ENCODE data around the gene TP53BP2.
"Not testable (repeated sequence)": the region's sequence is repeated elsewhere in the genome, so short reads cannot be mapped to it uniquely, and the experiment has no call there.

TP53BP2 gene

DNA sequence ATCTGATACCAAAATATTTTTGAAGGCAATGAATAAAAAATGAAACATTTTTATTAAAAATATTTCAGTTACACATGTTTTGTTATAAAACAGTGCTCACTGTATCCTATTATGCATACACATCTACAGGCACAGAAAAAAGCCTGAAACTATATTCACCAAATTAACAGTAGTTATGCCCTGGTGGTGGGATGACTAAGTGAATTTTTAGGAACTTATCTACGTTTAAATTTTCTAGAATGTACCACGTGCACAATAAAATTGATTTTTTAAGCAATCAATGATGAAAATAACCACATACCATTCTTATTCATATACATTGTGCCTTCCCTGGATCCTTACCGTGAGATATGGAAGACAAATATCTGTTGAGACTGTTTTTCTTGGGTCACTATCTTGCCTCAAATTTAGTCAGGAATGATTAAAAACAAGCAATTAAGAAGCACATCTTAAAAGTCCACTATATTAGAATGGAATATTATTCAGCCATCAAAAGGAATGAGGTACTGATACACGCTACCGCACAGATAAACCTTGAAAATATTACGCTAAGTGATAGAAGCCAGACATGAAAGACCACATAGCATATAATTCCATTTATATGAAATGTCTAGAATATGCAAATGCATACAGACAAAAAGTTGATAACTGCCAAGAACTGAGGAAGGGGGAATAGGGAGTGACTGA is 17.4 kb downstream of the TP53BP2 start:
- no peak for DNase-seq (ENCODE audit: low spot score)

DNA sequence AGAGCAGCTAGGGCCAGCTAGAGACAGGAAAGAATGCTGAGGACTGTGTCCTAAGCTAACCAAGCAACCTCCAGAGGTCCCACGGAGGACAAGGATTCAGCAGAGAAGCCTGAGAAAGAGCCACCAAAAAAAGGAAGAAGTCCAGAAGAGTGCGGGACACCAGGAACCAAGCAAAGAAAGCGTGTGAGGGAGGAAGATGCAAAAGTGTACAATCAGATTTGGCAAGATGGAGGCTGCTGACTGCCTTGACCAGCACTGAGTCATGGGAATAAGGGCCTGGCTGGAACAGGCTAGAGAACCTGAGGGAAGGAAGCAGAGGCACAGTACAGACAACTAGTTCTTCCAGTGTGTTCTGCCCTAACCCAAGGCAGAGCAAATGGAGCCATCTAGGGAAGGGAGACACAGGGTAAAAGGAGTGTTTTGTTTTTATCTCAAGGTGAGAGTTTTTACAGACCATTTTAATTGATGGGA is 18.5 kb downstream of the TP53BP2 start:
- no peak for DNase-seq (ENCODE audit: low spot score)

DNA sequence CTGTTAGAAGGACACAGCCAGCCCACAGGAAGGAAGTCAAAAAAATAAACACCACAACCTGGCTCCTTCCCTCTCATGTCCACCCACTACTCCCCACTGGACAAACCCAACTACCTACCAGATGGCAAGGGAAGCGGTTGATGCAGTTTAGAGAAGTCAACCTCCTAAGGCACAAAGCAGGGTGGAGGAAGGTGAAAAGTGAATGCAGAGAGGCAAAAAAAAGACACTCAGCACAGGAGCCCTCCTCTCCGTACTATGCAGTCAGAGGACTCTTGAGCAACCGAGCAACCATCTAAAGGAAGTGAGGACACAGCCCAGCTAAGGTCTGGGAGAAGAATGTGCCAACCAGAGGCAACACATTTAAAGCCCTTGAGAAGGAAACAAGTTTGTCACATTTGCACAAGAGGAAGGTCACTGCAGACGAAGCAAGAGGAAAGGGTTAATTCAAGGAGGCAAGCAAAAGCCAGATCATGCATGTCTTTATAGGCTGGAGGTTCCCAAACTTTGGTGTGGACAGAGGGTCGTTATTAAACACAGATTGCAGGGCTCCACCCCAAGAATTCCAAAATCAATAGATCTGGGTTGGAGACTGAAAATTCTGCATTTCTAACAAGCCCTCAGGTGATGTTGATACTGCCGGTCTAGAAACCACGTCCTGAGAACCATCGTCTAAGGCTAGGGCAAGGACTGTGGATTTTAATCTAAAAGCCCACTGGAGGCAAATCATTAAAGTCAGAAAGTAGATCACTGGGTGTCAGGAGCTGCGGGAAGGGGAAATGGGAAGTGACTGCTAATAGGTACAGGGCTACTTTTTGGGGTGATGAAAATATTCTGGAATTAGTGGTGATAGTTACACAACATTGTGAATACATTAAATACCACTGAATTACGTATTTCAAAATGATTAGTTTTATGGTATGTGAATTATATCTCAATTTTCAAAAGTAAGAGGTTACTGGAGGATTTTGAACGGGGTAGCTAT is 19.7 kb downstream of the TP53BP2 start:
- DNase-seq (ENCODE audit: low spot score): no peak

DNA sequence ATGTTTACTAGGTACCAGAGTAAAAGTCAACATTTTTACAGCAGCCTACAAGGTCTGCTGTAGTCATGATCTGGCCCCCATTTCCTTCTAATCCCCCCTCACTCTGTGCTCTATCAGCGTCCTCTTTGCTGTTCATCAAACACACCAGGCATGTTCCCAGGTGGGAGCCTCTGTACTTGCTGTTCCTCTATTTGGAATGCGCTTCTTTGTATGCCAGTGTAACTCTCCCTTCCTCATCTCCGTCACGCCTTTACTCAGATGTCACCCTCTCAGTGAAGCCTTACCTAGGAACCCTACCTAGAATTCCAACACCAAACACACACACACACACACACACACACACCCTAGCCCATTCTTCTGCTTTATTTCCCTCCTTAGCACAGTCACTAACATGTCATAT is 21.0 kb downstream of the TP53BP2 start:
- DNase-seq (ENCODE audit: low spot score): no peak

DNA sequence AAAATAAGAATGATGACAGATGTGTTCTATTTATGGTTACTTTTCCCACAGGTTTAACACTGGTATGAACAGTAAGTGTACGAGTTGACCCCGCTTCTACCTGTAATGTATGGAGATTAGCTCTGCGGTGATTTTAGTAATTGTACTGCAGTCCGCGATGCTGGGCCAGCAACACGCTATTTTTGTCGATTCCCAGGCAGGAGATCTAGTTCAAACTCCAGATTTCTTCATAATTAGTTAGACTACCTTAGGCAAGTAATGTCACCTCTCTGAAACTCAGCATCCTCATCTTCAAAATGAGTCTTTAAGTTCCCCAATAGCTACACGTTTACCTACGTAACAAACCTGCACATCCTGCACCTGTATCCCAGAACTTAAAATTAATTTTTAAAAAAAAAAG is 21.5 kb downstream of the TP53BP2 start:
- no peak for DNase-seq (ENCODE audit: low spot score)

DNA sequence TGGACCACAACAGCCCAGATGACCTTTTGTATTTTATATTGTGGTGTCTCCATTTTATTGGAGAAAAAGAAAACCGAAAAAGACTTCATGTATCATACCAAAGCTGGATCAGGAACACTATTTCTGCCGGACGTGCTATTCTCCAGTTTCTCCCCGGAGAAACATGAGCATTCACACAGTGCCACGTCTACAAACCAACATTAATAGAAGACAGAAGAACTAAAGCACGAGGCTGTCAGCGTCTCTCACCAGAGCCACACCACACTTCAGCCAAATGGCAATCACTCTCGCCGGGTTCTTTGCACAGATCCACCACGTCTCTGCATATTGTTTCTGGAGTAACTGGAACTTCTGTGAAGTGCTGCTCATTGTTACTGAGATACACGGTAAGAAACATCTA is 24.8 kb downstream of the TP53BP2 start:
- no peak for DNase-seq (ENCODE audit: low spot score)

DNA sequence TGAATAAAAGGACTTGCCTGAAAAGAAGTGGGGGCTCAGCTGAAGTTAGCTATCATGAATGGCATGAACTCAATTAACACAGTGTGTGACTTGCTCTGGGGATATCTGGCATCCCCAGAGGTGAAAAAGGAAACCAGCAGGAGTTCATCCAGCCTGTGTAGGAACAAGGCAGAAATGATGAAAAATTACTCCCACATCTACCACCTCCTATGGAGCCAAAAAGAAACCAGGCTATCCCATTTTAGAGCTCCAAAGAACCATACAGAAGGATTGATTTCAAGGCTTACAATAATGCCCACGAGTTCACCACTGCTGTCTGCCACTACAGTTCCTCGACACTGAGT is 25.3 kb downstream of the TP53BP2 start:
- no peak for DNase-seq (ENCODE audit: low spot score)

DNA sequence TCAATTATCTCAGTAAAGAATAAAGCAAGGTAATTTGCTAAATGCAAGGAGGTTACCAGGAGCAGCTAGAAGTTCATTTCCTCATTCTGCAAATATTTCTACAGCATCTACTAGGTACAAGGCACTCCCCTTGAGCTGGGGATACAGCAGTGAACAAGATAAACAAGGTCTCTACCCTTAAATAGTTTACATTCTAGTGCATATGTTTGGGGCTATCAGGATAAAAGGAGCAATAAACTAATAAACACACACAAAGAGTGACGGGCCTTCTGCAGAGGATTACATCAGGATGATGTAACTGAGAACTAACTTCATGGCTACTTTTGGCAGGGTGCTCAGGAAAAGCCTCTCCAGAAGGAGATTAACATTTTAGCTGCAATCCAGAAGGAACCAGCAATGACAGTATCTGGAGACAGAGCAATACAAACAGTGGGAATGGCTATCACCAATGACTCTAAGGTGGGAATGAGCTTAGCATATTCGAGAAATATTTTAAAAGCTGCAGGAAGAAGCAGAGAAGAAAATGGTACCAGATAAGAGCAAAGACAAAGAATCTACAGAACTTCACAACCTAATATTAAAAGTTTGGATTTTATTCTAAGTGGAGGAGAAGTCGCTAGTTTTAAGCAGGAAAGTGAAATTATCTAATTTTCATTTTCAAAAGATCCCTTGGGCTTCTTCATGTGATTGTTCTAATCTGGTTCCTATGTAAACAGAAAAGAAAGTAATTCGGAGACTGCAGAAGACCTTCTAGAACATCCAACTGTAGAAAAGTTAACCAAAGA is 25.8 kb downstream of the TP53BP2 start:
- DNase-seq (ENCODE audit: low spot score): no peak

DNA sequence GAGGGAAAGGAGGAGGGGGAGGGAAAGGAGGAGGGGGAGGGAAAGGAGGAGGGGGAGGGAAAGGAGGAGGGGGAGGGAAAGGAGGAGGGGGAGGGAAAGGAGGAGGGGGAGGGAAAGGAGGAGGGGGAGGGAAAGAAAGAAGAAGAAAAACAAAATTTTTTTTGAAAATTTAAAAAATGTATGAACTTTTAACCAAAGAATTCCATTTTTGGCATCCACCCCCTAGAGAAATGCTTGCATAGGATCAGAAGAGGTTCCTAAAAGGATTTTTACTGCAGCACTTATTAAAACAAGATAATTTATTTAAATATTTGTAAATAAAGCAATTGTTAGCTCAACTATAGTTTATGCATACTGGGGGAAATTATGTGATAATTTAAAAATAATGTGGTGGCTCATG is 28.5 kb downstream of the TP53BP2 start:
- not testable (repeated sequence) for DNase-seq (ENCODE audit: low spot score)

DNA sequence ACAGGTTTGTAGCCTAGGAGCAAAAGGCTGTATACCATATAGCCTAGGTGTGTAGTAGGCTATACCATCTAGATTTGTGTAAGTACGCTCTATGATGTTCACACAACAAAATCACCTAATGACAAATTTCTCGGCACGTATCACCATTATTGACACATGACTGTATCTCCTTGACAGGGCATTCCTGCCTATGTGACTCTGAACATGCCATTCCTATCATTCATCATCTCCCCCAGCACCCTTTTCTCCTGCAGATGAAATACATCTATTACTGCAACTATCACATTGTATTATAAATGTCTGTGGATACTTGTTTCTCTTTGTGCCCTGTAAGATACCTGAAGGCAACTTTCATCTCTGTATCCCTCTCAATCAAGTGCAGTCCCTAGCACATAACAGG is 29.9 kb downstream of the TP53BP2 start:
- no peak for DNase-seq (ENCODE audit: low spot score)

DNA sequence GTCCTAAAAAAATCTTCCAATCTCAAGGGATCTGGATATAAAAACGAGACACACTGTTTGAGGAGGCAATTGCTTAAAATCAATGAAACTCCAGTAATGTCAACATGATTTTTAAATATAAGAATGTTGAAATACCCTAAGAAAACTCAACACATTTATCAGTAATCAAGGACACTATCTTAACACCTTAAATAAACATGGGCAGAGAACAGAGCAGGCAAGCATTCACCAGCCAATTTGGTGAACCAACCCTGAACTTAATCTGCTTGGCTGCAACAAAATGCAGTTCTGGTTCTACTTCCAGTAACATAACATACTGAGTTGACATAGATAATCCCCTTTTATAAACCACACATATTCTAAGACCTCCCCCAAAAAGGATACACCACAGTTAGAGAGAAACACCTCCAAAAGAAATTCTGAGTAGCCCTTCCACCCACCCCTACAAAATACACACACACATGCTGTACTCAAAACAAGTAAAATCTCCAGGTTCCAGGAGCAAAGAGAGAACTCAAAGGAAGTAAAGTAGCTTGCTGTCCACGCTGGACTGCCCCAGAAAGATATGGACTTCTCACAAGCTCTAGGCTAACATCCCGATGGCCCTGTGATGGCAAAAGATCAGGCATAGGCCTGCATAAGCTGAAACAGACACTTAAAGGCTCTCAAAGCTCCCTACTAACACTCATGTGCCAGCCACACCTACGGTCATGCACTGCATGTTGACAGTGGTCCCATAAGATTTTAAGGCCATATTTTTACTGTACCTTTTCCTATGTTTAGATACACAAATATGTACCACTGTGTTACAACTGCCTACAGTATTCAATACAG is 30.5 kb downstream of the TP53BP2 start:
- DNase-seq (ENCODE audit: low spot score): no peak

DNA sequence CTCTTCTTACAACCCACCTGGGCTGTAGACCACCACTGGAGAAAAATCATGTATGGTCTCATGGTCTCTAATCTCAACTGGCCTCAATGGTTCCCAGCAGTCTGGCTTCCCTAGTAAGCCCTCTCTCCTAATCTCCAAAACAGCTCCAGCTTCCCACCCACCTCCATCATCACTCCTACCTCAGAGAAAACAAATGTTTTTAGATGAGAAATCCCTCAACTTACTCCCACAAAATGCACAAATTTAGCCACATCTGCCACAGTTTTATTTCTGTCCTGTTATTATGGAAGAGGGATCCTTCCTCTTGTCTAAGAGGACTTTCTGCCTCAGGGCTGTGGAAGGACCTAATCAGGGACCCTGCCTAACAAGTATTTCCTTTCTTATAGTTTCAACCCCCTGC is 32.1 kb downstream of the TP53BP2 start:
- no peak for DNase-seq (ENCODE audit: low spot score)

DNA sequence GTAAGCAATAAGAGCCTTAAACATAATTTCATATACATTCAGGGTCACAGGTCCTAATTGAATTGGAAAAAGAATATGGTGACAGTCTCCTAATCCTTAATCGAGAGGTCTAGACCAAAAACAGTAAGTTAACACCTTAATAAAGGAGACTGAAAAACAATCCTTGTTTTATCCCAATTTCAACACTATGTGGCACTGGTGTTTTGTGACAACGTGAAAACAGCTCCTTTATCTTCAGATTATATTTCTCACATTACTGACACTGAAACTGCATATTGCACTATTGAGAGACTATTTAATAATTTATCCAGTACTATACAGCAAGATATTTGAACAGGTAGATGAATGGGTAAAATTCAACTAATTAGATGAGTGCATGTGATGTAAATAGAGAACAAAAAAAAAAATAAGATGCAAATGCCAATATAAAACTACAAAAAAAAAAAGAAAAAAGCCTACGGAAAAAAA is 34.1 kb downstream of the TP53BP2 start:
- no peak for DNase-seq (ENCODE audit: low spot score)

DNA sequence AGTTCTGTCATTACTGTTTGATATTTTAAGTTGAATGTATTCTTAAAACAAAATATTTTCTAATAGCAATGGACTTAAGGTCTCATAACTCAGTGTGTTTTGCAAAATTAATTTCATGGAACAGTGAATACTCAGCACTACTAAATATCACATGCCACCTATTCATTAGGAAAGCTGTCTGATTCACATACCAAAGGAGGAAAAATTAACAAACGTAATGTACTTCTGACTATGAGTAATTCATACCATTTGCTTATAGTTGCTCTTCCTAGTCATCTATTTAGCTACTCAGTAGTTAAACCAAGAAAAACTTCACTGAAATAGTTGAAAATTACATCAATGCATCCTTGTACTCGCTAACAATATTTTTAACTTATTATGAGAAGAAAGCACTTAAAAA is 35.2 kb downstream of the TP53BP2 start:
- DNase-seq (ENCODE audit: low spot score): no peak

DNA sequence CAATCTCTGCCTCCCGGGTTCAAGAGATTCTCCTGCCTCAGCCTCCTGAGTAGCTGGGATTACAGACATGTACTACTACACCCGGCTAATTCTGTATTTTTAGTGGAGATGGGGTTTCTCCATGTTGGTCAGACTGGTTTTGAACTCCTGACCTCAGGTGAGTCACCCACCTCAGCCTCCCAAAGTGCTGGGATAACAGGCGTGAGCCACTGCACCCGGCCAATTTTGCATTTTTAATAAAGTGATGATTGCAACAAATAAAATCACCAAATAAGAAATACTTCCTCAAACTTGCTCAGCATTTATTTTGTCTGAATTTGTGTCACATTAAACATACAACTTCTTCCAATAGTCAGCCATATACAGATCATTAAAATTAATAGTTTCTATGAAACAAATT is 35.8 kb downstream of the TP53BP2 start:
- not testable (repeated sequence) for DNase-seq (ENCODE audit: low spot score)

DNA sequence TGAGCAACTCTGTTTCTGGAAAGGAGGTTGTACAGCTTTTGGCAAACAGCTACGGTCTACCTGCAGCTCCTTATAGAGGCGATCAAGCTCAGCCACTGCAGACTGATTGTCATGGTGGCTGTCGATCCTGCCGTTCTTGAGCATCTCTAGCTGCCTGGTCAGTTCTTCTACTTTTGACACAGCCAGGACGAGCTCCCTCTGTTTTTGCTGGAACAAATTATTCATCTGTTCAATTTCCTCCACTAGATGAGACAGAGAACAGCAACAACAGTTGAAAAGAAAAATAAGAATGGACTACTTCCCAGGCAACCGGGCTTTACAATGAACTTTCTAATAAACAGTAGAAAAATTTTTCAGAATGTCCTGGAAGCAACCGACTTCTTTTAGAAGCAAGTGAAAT is 42.5 kb downstream of the TP53BP2 start:
- no peak for DNase-seq (ENCODE audit: low spot score)

DNA sequence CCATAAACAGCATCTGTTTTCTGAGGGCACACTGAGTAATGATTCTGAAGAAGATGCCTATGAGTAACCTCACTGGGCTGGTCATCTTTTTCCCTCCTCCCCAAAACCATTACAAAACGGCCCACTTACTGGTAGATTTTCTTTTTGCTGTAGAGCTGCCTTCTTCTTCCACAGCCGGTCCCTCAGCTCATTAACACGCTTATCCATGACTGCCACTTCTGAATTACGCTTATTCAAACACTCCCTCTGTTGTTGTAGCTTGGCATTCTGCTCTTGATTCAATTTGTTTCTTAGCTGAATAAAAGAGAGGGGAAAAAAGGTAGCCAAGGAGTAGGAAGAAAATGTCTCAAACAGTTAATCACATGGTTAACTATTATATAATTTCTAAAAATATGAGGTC is 43.1 kb downstream of the TP53BP2 start:
- DNase-seq (ENCODE audit: low spot score): no peak

DNA sequence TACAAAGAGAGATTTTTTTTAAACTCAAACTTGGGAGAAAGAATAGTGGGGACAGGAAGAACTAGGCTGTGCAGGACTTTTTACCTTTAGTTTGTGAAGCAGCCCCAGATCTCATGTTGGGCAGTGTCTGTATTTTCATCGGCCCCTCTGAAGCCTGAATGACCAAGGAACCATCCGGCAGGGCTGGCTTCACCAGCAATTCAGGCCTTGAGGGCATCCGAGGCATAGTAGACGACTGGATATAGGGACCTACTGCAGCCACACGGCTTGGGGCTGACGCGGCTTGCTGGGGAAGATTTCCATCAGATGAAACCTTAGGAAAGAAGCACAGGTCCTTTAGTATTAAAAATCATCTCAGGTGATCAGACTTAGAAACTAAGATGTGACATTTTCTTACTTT is 43.7 kb downstream of the TP53BP2 start:
- no peak for DNase-seq (ENCODE audit: low spot score)

DNA sequence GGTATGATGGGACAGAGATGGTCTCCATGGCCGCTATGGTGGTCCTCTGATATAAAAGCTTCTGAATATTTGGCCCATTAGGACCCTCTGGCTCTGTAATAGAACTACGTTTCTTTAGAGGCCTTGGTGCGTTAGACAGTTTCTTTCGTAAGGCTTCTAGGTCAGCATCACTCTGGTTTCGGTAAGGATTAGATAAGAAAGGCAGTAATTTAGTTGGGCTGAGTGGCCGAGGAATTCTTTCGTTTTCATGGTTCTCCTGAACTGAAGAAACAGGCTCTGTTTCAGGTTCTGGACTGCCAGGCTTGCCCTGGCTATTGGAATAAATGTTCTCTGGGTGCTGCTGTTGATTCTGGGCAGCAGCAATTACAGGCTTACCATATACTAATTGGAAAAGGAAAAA is 49.5 kb downstream of the TP53BP2 start:
- DNase-seq (ENCODE audit: low spot score): no peak

DNA sequence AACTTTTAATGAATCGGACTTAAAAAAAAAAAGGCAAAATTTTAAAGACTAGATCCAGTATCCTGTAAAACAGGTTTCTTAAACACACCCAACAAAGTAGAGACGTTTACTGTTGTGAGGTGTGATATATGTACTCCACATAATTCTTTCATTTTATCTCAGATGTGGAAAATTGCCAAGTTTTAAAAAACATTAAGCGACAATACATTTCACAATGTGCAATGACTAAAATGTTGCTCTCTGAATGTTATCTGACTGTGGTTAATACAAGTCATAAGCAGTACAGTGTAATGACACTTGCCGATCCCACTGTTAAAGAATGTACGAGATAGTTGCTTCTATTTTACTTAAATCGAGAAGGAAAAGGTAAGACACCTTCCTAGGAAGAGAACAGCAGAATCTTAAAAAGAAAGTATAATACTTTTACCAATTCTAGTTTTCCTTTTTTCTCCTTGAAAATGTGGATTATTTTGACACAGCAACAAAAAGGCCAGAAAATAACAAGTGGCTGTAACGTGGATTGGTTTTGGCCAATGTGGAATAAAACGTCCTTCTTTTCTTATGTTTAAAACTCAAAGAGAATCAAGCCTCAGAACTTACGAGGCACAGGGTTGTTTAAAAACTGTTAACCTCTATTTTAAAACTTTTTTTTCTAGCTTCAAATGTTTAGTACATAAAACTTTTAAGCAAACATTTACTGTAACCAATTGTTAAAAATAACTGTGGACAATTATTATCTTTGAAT is 51.4 kb downstream of the TP53BP2 start:
- DNase-seq (ENCODE audit: low spot score): no peak

DNA sequence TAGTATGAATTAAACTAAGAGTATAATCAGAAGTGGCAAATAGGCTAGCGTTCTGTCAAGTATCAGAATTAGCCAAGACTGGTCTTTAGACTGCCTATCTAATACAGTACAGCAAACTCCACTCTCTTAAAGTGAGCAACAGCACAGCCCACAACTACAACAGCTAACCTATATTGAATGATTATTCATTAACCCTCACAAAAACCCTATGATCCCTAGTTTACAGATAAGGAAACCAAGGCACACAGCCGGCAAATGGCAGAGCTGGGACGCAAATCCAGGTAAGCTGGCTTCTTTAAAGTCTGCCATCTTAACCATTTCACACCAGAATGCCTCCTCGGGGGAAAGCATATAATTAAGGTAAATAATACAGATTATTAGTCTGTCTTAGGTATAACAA is 52.0 kb downstream of the TP53BP2 start:
- DNase-seq (ENCODE audit: low spot score): no peak
